Activated gamma-delta T cell treated with anti-CD3 and anti-CD28 coated beads, Interleukin-2, amount 50 U/mL, for 16 hours (primary cell): ENCODE results near the gene TENM4.

Source experiments
- DNase-seq: peaks from one replicate; pipeline ENCODE4 v3.0.0-alpha.2; 2020; ENCODE audit warnings: low read depth

TENM4 gene

DNA sequence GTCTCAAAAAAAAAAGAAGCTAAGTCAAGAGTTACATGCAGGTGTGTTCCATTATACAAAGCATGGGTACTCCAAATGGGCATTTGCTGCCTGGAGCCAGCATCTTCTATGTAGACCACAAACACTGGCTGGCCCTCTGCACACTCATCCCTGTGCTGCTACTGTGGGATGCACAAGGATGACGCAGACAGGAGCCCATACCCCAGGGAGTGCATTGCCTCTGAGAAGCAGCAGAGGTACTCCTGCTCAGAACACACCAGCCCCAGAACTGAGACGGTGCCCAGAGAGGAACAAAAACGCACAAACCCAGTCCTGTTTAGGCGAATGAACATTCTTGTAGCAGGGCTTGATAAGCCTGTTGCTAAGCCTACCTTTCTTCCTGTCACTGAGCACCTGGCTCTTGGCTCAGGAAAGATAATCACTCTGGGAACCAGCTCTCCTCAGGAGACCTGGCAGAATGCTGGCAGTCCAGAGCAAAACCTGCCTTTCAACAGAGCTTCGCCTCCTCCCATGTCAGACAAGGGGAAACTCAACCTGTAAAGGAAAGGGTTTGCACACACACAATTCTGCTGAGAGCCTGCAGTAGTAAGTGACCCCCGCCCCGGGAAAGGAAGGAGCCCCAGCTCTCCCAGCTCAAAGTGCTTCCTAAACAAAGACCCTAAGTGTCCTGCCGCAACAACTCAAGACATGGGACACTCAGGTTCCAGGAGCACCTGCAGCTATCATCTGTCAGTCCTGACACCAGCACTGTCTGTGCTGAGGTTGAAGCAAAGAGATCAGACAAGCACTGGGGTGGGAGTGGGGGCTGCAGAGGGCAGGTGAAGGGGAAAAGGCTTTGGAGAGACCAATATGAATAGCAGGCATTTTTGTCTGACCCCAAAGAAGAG is 145.7 kb downstream of the TENM4 start:
- DNase-seq, result no peak

DNA sequence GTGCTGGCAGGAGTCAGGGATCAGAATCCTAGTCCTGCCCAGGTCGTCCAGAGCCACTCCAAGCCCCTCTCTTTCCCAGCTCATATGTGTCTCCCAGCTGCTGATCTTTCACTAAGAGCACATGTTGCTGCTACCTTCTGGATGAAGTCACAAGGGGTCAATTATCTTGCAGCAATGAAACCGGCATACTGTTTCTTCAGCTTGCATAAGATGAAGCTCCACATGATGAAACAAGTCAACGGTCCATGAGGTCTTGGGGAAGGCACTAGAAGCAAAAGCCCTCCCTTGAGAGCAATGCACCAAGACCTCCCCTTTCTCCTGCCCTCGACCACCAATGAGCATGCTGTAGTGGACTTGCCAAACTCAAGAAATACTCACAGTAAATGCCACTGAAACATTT is 148.9 kb downstream of the TENM4 start:
- DNase-seq, result no peak

DNA sequence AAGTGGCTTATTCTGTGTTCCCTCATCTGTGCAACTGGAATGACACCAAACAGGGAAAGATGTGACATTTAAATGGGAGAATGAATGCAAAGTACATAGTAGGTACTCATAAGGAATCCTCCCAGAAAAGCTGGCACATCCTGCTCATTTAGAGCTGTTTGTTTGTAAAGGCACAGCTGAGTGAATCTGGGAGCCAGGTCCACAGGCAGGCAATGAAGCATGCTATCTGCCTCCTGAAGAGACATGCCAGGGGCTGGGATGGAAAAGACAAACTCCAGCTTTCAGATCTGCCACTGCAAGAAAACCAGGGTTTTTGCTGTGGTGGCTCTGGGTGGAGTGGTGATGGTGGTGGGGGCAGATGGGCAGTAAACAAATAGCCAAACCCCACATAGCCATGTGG is 150.1 kb downstream of the TENM4 start:
- no peak for DNase-seq

DNA sequence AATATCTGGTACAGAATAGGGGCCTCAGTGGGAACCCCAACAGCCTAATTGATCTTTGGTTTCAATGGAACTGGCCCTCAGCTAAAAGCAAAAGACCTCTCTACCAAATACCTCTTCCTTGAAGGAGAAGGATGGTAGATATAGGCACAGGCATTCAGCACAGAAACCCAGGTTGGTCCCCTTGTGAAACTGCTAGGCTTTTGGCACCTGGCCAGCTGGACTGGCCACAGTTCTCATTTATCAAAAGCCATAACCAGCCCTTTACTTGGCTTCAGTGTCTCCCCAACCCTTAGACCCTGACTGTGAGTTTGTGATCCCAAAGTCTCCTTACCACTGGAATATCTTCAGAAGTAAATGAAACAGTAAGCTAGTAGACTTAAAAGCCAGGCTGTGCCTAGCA is 152.9 kb downstream of the TENM4 start:
- DNase-seq, result no peak

DNA sequence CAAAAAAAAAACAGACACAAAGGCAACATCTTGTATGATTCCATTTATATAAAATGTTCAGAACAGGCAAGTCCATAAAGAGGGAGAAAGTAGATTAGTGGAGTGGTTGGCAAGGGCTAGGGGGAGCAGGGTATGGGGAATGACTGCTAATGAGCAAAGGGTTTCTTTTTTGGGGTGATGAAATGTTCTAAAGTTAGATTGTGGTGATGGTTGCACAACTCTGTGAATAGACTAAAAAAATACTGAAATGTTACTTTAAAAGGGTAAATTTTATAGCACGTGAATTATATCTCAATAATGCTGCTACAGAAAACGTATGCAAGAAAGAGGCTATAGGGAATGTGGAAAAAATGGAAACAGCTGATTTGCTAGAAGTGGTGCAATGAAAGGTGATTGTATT is 155.1 kb downstream of the TENM4 start:
- no peak for DNase-seq

DNA sequence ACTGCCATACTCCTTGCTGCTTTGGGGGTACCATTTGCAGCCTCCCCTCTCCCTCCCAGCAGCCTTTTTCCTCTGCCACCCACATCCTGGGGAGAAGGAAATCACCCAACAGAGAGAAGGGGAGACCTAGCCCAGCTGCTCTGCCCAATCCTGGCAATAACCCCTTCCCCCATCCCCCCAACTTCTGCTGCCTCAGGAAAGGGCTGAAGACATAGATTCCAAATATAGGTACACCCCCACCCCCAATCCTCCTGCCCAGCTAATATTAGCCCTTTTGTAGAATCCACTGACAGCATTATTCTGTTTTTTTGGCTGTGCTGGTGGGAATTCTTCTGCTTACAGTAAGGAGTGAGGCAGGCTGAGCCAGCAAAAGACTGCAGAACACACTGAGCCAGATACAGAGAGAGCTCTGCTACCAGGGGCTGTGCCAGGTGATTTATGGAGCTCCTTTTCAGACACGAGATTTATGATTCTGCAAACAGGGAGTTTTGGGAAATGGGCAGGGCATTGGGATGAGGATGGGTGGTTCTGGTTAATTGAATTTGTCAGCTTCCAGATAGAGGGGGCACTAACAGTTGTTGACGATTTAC is 164.0 kb downstream of the TENM4 start:
- no peak for DNase-seq

DNA sequence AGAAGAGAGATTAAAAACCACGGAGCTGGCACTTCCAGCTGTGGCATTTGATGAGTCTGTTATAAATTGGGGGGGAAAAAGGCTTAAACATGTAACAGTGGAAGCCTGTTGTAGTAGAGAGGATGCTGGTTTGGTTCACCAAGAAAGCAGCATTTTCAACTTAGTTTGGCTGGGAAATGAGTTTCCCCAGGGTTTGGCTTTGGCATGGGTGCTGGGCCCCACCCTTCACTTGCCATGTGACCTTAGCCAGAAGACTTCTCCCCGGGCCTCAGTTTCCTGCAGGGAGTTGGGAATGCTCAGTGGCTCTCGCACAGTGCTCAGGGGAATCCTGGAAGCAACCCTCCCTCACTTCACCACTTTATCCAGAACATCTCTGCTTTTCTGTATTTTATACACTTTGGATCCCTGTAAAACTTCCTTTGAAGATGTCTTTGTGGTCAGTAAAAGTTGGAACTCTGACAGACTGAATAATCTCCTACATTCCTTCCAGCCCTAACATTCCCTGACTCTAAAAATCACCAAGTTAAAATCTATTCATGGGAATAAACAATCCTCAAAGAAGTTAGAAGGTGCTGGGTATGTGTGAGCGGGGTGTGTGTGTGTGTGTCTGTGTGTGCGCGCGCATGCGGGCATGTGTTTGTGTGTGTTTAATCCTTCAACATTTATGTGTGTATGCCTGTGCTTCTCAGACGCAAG is 166.0 kb downstream of the TENM4 start:
- DNase-seq, result no peak

DNA sequence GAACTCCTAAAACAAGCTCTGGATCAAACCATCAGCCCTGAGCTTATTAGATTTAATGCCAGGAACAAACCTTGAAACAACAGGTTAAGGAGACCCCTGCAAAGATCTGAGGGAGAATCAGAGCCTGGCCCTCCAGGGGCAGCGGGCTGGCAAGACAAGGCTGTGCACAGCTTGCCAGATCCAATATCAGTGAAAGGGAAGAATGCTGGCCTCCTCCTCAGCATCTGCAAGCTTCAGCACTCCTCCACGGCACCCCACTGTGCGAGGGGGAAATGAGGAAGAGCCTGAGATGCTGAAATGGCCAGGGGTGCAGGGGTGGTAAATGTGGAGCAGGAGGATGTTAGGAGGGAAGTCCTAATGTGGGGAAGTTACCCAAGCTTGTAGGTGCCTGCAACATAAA is 167.0 kb downstream of the TENM4 start:
- DNase-seq, result no peak

DNA sequence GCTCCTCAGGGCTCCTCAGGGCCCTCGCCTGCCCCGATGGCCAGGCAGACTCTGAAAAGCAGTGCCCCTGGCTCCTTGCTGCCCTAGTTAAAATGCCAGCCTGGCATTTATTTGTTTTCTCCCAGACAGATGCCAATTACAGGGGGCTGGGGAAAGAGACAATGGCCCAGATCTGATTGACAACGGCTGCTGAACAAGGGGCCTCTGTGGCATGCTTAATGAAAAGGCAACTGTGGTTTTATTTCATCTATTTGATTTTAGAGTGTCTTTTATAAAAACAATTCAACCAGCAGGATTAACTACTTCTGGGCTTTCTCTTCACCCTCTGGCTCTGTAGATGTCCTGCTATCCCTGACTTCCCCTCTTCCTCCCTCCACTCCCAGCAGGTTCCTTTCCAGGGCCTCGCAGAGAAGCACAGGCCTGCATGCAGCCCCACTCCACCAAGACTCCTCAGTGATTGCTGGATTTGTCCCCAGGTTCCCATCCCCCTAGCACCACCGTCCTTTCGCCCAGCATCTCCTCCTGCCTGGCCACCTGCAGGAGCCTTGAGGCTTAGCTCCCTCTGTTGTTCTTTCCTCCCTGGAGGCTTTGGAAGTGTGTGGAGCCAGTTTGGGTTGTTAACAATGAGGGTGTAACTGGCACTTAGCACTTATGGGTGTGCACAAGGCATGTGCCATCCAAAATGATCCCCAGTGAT is 171.1 kb downstream of the TENM4 start:
- no peak for DNase-seq

DNA sequence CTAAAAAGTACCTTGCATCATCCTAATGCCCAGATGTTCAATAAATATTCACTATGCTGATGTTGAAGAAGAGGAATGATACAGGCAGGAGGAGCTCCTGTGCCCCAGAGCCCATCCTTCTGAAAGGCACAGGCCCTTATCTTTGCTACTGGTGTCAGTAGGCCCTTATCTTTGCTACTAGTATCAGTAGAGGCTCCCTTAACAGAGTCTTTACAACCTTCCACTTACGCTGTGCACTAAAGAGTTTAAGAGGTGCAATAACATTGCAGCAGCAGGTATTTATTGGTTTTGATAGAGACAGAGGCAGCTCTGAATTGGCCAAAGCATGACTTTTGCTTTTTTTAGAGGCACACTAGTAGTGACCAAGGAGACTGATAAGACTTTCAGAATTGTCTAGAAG is 174.4 kb downstream of the TENM4 start:
- DNase-seq, result no peak

DNA sequence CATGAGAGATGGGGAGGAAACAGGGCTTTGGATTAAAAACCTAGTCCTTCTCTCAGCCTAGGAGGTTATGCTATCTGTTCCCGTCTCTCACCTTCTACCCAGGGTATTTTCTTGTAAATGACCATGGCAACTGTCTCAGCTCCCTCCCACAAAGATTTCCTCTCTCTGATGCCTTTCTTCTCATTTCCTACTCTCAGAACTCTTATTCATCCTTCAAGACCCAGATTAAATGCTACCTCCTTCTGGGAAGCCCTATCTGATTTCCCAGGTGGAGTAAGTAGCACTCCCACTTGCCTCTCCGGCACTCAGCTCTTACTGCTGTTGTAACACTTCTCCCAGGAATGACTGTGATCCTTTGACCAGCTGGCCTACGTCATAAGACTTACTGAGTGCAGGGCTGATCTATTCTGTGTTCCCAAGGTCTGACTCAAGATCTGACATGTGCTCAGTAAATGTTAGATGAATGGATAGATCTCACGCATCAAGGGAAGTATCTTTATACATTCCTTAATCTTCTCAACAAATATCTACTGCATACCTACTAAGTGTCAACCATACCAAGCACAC is 175.0 kb downstream of the TENM4 start:
- DNase-seq, result no peak

DNA sequence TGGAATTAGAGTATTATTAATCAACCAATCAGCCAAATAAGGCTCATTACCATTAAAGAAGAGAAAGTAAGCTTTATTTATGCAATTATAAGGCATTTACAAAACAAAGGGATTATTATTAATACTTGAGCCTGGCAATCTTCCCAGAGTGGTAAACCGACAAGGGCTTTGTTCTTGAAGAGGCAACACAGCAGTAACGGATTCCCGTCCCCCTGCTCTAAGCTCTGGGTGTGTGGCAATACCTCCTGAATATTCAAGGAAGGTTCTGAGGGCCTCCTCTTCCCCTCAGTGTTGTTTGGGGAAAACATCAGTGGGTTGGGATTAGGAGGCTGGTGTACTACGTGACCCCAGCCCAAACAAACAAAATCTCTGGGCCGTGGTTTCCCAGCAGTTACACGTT is 176.5 kb downstream of the TENM4 start:
- no peak for DNase-seq

DNA sequence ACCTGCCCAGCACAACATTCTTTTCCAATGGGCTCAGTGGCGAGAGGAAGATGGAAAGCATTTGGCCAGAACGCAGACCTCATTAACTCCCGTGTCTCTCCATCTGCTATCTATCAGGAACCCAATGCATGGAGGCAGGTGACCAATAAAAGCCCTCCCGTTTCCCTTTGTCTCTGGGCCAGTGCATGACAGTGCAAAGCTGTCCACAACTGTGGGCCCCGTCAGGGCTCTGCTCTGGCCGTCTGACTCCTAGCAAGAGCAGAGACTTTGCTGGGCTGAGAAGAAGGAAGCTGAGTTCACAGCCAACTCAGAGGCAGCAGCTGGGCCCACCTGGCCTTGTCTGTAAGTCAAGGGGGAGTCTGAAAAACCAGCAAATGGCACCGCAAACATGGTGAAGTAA is 177.8 kb downstream of the TENM4 start:
- DNase-seq, result no peak

DNA sequence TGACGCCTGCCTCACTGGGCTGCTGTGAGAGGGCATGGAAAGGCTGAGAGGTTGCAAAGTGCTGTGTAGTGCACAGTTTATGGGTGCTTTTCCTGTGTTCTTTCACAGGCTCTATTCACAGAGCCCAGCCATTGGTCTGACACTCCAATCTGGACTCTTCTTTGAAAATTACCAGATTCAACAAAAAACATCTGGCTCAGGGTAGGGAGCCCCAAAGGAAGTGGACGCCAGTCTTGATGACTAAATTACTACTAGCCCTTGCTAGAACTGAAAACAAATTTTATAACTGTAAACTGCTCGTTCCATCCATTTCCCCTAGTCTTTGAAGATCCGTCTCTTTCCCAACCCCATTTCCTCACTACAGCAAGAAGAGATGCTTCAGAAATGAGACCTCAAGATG is 178.6 kb downstream of the TENM4 start:
- no peak for DNase-seq

DNA sequence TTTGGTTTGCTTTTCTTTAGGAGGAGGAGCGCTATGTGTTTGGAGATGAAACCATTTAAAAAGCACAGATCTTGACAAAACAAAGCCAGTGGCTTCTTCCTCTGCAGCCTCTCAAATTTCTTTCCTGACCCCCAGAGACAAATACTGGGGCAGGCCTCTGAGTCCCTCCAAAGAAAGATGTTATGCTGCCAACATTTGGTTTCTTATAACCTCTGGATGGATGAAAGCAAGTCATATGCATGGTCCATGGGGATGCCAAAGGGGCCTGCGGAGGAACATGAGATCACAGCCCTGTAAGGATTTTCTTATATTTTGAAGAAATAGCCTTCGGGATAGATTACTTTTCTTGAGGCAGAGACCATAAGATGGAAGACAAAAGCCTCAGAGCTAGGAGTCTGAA is 179.1 kb downstream of the TENM4 start:
- DNase-seq, result no peak

DNA sequence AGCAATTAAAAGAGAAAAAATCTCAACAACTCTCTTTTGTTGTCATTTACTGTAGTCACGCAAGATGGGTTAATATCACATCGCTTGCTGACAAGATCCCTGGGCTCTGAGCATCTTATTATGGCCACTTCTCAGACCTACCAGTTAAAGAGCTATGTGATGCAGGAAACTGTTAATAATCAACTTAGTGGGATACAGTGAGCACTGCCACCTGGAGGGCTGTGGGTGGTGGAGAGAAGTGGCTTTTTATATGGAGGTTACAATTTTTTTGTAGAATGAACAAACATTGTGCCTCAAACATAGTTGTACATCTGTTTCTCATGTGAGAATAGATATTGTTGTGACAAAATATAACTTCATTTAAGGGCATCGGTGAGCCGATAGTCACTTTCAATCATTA is 181.0 kb downstream of the TENM4 start:
- no peak for DNase-seq

DNA sequence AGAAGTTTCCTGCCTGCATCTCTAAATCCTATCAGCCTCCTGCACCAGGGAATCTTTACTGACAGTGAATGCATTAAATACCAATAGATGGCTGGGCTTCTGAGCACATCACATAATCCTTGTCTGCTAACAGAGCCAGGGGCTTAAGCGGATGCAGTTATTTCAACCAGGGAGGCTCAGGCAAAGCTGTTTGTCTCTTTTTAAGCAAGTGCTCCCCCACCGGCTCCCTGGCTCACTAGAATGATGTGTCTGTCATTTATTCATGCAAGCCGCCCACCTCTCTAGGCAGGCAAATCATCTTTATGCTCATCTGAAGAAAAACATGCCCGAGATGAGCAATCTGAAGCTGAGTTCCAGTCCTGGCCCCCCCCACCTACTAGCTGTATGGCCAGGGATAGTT is 182.3 kb downstream of the TENM4 start:
- DNase-seq, result no peak

DNA sequence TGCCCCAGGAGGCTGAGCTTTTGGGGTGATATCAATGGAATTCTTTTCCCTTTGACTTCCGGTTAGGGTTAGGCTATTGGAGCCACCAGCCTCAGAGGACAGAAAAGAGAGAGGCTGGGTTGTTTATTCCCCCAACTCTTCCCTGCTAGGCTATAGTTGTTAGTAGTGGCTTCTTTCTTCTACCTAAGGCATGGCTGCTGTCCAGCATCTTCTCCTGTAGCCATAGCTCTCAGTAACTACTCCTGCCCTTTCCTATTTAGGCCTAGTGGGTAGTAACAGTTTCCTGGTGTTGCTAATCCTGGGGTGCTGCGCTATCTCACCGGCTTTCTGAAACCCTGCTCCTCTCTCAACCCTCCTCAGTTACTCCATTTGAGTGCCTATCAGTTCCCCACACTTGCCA is 184.9 kb downstream of the TENM4 start:
- no peak for DNase-seq

DNA sequence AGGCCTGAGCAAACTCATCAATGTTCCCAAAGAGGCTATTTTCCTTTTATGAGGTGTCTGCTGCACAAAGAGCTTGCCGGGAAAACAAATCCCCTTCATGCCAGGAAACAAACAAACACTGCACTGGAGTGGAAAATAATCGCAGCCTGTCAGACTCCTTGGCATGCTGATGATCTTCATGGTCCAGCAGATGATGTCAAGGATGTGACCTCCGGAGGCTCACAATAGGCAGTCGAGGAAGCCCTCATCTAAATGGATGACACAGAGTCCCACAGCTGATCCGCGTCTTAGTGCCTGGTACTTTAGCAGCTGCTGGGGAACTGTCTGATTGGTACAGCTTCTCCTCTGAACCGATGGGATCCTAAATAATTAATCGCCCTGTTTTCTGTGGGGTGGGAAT is 187.6 kb downstream of the TENM4 start:
- no peak for DNase-seq

DNA sequence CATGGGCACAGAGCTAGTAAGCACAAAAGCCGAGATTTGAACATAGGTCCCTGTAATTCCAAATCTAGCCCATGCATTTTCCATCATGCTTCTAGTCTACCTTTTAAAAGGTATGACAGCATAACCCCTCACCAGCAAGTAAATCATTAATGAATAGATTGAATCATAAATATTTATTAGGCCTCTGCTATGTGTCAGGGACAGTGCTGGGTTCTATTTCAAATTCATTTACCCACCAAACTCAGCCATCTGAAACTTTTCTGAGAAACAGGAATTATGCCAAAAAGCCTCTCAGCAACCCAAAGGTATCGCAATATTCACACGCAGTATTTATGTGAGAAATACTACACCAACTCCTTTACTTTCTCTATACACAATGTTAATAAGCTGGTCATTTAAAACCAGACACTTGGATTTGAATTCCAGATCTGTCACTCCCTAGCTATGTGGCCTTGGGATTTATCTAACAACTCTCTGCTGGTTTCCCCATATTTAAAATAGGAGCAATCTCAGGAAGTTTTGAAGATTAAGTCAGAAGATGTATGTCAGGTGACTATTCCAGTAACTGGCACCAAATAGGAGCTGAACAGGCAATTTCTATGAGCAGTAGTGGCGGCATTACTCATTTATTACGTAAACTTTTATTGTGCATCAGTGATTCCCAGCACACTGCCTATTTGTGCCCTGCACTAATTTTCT is 191.4 kb downstream of the TENM4 start:
- no peak for DNase-seq

DNA sequence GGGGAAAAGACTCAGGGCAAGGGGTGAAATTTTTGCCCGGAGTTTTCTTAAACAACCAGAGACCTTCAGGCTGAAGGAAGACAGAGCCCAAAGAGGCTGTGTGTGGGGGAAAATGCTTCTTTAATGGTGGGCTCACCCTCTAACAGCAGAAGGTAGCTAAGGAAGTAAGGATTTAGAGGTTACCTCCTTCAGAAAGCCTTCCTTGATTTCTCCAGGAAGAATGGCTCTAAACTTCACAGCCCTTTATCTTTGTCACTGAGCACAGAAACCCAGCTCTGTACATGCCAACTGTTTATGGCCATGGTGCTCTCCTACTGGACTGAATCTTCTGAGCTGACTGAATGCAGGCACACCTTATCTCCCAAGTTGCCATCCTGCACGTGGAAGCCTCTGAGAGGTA is 196.0 kb downstream of the TENM4 start:
- DNase-seq, result no peak
